NB4 (cell line): ENCODE results near the gene CD2AP.

ENCODE experiments used
- DNase-seq: peaks from one replicate; pipeline ENCODE4 v3.0.0; 2010; ENCODE audit warnings: low read depth
- H3K4me3 ChIP-seq: one replicate; pipeline ENCODE4 v1.5.1; 2011; ENCODE audit warnings: mild to moderate bottlenecking, low read depth, low read length, moderate library complexity
- MYC ChIP-seq: IDR thresholded peaks from 2 replicates; pipeline ENCODE4 v1.6.1; 2011; ENCODE audit warnings: low read depth, low read length
- POLR2A ChIP-seq: IDR thresholded peaks from 2 replicates; pipeline ENCODE4 v1.6.1; 2011; ENCODE audit warnings: mild to moderate bottlenecking; ENCODE audit not compliant: insufficient read length; ENCODE audit errors: extremely low read depth
- TF ChIP-seq, protein P1 (sequence below): IDR thresholded peaks from 2 replicates; pipeline ENCODE4 v1.6.1; 2011; ENCODE audit warnings: low read depth, low read length
- TF ChIP-seq, protein P2 (sequence below): IDR thresholded peaks from one replicate; pipeline ENCODE4 v1.5.1; 2012; ENCODE audit warnings: low read depth, low read length

Gene CD2AP, protein sequence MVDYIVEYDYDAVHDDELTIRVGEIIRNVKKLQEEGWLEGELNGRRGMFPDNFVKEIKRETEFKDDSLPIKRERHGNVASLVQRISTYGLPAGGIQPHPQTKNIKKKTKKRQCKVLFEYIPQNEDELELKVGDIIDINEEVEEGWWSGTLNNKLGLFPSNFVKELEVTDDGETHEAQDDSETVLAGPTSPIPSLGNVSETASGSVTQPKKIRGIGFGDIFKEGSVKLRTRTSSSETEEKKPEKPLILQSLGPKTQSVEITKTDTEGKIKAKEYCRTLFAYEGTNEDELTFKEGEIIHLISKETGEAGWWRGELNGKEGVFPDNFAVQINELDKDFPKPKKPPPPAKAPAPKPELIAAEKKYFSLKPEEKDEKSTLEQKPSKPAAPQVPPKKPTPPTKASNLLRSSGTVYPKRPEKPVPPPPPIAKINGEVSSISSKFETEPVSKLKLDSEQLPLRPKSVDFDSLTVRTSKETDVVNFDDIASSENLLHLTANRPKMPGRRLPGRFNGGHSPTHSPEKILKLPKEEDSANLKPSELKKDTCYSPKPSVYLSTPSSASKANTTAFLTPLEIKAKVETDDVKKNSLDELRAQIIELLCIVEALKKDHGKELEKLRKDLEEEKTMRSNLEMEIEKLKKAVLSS

DNA sequence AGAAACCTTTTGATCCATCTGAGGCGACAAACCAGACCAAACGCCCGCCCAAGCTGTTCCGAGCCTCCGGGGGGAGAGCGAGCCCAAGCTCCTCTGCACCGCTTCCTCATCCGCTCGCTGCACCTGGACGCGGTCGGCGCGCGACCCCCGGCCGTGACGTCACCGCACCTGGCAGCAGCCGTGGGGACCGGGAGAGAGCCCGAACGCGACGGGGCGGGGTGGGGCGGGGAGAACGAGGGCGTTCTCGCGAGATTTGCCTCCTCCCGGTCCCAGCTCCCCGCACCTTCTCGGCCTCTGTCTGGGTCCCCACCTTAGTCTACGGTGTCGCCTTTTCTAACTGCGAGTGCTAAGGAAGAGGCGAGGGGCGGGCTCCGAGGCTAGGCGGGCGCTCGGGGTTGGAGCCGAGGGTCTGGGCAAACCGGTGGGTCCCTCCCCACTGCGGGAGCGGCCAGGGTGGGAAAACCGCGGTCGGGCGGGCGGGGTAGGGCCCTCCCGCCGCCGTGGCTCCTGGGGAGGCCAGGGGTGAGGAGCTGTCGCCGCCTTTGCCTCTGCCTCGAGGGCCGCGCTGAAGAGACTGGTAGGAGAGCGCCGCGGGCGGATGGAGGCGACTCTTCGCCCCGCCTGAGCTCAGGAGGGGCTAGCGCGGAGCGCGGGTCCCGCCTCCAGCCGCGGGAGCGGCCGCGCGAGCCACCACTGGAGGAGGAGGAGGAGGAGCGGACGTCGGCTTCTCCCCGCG is at the start of gene CD2AP:
CD2AP (plus strand) TSS at position 293 of the 736 bp plus-strand sequence. CDS start 456 bp downstream, outside the sequence.
- DNase-seq, result peak; percentile 89
- TF ChIP-seq POLR2A (peak; percentile 43), MYC (0 out of 2 replicates have a peak, but pooled peaks have one; percentile 2)
- TF ChIP-seq, protein P1, sequence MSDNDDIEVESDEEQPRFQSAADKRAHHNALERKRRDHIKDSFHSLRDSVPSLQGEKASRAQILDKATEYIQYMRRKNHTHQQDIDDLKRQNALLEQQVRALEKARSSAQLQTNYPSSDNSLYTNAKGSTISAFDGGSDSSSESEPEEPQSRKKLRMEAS, result no peak

DNA sequence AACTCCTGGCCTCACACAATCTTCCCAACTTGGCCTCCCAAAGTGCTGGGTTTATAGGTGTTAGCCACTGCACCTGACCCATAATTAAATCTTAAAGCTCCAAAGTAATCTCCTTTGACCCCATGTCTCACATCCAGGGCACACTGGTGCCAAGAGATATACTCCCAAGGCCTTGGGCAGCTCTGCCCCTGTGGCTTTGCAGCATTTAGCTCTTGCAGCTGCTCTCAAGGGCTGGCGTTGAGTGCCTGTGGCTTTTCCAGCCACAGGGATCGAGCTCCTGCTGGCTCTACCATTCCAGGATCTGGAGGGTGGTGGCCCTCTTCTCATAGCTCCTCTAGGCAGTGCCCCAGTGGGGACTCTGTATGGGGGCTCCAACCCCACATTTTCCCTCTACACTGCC is 49.3 kb upstream of the CD2AP start:
- H3K4me3 ChIP-seq, result no peak overlapping the region
- TF ChIP-seq, protein P1, result no peak
- TF ChIP-seq MYC (no peak), POLR2A (no peak)
- TF ChIP-seq, protein P2, sequence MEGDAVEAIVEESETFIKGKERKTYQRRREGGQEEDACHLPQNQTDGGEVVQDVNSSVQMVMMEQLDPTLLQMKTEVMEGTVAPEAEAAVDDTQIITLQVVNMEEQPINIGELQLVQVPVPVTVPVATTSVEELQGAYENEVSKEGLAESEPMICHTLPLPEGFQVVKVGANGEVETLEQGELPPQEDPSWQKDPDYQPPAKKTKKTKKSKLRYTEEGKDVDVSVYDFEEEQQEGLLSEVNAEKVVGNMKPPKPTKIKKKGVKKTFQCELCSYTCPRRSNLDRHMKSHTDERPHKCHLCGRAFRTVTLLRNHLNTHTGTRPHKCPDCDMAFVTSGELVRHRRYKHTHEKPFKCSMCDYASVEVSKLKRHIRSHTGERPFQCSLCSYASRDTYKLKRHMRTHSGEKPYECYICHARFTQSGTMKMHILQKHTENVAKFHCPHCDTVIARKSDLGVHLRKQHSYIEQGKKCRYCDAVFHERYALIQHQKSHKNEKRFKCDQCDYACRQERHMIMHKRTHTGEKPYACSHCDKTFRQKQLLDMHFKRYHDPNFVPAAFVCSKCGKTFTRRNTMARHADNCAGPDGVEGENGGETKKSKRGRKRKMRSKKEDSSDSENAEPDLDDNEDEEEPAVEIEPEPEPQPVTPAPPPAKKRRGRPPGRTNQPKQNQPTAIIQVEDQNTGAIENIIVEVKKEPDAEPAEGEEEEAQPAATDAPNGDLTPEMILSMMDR, result no peak
- DNase-seq, result no peak

More for the DNA sequence above, at the start of gene CD2AP:
- H3K4me3 ChIP-seq, result peak within 1 kb of the TSS; percentile 89

DNA sequence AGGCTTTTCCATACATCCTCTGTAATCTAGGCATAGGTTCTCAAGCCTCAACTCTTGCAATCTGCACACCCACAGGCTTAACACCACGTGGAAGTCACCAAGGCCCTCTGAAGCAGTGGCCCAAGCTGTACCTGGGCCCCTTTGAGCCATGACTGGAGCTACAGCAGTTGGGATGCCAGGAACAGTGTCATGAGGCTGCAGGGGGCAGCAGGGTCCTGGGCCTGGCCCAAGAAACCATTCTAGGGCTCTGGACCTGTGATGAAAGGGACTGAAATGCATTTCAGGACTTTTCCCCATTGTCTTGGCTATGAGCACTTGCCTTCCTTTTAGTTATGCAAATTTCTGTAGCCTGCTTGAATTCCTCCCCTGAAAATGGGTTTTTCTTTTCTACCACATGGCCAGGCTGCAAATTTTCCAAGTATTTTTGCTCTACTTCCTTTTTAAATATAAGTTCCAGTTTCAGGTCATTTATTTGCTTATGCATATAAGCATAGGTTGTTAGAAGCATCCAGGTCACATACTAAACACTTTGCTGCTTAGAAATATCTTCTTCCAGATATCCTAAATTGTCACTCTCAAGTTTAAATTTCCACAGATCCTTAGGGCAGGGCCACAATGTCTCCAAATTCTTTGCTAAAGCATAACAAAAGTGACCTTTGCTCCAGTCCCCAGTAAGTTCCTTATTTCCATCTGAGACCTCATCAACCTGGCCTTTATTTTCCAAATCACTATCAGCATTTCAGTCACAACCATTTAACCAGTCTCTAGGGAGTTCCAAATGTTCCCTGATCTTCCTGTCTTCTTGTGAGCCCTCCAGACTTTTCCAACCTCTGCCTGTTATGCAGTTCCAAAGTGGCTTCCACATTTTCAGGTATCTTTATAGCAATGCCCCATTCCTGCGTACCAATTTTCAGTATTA is 48.6 kb upstream of the CD2AP start:
- H3K4me3 ChIP-seq, result no peak overlapping the region
- no peak for DNase-seq
- TF ChIP-seq, protein P2, result no peak
- TF ChIP-seq POLR2A, result no peak
- TF ChIP-seq MYC, result no peak
- TF ChIP-seq, protein P1, result no peak

DNA sequence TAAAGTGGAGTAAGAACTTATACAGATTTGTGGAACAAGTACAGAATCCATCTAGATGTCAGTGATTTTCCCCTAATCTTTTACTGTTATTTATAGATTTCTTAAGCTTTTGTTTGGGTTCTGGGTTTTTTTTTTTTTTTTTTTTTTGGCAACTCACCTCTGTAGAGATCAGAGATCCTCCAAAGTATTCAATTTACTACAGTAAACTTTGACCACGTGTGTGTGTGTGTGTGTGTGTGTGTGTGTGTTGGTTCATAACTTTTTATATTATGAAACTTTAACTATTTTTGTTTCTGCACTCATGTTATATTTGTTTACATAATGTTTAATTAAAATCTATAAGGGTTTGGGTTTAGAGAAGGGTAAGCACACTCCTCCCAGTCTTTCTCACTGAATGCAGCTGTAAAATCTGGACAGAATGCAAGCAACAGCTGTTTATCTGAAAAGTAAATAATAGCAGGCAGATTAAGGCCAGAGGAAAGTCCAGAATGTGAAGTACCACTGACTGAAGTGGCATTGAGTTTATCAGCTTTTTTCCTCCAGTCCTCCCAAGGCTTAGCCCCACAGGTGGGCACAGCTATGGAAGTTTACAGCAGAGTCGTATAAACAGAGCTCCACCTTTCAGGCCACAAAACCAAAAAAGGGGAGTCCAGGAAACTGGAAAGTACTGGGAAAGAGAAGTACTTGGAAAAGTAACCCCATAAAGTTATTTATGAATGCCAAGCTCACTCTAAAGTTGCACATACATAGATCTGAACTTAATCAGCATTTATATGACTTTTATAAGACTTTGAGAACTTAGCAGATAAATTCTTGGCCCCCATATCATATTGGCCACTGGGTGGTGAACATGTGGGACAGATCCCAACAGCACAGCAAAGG is 43.0 kb upstream of the CD2AP start:
- H3K4me3 ChIP-seq, result no peak overlapping the region
- no peak for DNase-seq
- TF ChIP-seq MYC (no peak), POLR2A (no peak)
- TF ChIP-seq, protein P1, result no peak
- TF ChIP-seq, protein P2, result no peak

DNA sequence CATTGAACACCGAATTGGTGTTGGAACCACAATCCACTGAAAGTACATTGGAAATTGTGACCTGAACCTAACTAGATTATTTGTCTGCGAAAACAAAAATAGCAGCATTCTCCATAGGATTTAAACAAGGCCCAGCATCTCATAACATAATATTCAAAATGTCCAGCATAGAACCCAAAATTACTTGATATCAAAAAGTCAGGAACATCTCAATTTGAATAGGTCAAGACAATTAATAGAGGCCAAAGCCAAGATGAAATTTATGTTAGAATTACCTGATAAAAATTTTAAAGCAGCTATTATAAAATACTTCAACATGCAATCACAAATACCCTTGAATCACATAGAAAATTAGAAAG is 42.4 kb upstream of the CD2AP start:
- no peak overlapping the region for H3K4me3 ChIP-seq
- TF ChIP-seq, protein P1, result no peak
- TF ChIP-seq MYC, result no peak
- TF ChIP-seq, protein P2, result no peak
- TF ChIP-seq POLR2A, result no peak
- DNase-seq, result no peak
